Glomerular visceral epithelial cell (primary cell): ENCODE data around the gene PGAM2.

Experiments used
- DNase-seq: peaks from one replicate; pipeline ENCODE4 v3.0.0-alpha.2; 2016; ENCODE audit errors: extremely low spot score

Gene PGAM2

DNA sequence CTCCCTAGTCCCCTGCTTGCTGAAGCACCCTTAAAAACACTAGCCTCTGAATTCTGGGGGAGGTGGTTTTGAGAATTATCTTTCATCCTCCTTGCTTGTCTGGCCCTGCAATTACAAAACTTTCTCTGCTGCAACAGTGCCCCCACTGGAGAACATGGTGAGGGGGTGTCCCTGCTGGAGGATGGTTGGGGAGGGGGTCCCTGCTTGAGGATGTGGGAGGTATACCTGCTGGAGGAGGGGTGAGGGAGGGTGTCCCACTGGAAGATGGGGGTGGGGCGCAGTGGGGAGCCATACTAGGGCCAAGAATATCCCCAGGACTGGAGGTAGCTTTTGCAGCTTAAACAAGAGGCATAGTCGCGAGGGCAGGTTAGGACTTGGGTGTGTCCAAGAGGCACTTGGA lies 20.2 kb upstream of the PGAM2 start:
- no peak for DNase-seq

GRCh38 chr7:44084701-44085100 lies 19.3 kb upstream of the PGAM2 start:
- DNase-seq = no peak

DNA sequence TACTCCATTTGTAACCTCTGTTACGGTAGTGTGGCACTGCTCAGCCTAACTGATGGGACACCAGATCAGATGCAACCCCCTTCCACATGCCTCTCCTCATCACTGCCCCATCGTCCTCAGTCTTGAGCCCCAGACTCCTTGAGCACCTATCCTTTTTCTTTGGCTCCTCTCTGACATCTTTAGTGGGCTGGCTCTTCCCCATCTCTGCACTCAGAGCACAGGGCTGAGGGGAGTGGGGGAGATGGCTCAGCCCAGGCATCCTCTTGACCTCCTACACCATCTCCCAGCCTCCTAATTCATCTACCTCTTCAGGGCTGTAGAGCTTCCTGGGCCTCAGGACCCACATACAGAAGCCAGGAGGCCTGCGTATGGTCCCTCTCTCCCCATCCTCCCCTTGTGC lies 18.4 kb upstream of the PGAM2 start:
- no peak for DNase-seq

DNA sequence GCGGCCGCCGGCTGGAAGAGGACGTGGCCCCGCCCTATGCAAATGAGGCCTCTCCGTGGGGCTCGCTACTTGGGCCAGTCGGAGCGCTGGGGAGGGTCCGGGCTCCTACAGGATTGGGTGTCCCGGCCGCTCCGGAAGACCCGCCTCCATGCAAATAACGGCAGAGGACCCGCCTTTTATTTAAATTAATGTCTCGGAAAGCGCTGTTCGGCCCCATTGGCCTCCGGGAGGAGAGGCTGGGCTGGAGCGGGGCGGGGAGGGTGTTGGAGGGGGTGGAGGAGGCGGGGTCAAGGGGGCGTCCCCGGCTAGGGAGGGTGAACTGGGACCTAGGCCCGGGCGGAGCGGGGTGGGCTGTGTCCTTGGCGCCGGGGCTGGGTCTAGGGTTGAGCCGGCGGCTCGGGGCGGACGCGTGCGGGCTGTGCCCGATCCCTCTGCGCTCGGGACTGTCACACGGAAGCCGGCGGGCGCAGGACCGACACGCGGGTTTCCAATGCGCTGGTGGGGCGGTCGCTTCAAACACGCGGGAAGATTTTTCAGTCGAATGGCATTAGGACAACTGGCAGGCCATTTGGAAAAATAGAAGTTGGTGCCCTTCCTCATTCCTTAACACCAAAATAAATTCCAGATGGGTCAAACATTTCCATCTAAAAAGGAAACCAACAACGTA lies 17.3 kb upstream of the PGAM2 start:
- DNase-seq = peak; percentile 99

DNA sequence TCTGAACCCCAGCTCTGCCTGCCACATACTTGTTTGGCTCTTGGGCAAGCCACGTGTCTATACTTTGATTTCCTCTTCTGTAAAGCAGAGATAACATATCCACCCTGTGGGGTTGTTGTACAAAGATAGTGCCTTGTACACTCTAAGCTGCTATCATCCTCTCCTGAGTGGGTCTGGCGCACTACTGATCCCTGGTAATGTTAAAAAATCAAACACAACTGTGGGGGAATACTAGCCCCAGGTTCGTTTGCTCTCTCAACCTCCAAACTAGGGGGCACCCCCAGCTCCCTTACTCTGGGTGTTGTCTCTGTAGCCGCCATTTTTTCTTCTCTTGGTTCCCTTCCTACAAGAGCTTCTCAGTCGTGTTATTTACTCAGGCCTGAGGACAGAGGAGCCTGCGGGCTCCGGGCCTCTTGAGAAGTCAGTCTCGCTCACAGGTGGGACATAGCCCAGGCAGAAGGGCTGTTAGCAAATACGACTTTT lies 15.9 kb upstream of the PGAM2 start:
- DNase-seq = no peak

DNA sequence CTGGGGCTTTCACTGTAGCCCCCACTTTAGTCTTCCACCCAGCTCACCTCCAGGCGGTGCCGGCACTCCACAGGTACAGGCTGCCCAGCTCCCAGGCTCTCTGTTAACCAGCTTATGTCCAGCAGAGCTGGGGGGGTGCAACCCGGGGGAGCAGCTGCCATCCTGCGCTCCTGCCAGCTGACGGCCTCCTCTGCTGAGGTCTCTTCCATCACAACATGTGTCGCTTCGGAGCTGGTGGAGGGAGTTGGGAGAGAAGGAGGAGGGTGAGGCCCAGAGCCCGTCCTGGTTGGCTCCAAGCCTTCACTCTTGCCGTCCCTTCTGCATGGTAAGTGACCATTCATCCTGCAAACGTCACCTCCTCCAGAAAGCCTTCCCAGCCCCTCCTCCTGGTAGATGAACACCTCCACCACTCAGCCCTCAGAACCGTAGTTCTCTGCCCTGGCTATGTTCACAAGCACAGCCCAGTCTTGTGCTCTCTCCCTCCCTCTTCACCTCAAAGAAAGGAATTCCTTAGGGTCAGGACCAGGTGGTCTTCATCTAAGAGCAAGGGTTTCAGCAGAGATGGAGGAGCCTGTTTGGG lies 15.4 kb upstream of the PGAM2 start:
- no peak for DNase-seq

DNA sequence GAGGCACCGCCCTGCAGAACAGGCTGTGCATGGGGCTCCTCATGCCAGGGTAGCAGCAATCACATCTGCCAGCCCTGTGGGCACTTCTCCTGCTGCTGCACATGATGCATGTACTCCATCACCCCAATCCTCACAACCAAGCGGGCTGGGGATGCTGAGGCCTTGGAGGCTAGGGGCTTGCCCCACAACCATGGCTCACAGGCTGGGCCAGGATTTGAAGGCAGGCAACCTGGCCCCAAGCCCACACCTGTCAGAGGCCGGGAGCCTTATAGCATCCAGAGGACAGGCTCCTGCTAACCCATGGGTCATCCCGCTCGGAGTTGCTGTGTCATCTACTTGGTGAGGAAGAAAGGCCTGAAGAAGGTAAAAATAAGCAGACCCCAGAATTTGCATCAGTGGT lies 14.8 kb upstream of the PGAM2 start:
- DNase-seq = no peak

- DNase-seq = no peak
Observed at GRCh38 chr7:44079331-44080021, 14.1 kb upstream of the PGAM2 start.

GRCh38 chr7:44078521-44078920 lies 13.2 kb upstream of the PGAM2 start:
- peak; percentile 37 for DNase-seq

DNA sequence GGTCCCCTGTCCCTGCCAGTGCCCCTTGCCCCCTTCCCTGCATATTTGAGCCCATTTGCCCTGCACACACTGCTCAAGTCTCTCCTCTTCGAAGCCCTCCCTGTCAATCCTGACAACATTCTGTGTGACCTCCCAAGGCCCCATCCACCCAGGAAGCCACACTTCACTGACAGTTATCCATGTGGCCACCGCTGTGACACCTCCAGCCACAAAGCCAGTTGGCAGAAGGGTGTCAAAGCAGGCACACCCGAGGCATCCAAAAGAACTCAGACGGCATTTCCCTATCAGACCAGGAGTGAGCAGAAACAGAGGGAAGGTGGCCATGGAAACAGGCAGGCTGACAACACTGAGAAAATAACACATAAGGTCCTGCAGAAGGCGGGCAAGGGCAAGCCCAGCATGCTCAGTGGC lies 12.3 kb upstream of the PGAM2 start:
- DNase-seq = no peak

DNA sequence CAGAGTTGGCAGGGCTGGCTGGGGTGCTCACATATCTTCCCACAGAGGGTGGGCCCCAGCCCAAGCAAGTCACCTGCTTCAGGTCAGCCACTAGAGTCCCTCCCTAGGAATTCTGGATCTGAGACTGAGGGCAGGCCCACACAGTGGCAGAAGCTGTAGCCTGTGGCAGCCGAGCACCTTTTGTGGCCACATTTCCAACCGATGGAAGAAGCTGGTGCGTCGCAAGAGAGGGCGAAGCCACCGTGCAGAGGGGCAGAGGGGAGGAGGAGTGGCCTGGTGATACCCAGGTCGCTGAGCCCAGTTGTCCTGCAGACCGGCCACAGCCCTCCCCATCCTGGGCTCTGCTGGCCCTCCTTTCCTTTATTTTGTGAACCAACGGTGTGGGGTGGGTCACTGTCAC lies 11.7 kb upstream of the PGAM2 start:
- no peak for DNase-seq

DNA sequence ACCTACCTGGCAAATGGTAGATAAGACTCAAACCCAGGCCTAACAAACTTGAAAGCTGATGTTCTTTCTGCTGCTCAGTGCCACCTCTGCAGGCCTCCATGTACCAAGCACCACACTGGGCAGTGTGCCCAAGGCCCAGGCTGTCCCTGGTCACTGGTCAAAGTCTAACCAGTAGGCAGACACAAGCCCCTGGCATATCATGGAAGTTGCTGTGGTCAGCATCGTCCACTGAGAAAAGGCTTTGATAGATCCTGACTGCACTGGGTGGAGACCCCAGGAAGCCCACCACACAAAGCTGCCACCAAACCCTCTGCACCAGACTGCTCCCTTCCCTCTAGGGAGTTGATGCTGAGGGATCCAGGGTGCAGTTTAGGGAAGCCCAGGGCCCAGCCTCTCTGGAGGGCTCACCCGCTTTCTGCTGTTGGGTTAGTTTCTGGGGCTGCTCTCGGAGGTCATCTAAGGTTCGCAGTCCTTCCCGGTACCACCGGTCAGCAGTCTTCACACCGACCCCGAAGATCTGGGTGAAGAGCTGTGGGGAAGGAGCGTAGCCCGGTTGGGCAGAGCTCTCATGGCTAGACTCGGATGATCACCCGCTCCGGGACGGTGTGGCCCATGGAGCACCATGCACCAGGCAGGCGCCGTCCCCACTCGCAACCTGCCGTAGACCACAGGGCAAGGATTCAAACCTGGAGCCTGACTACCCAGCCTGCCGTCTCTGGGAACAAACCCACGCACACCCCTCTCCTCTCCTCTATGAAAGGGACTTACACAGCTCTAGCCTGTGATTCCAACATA lies 10.9 kb upstream of the PGAM2 start:
- DNase-seq = no peak

- DNase-seq = no peak
Observed at GRCh38 chr7:44075296-44076075, 10.1 kb upstream of the PGAM2 start.

DNA sequence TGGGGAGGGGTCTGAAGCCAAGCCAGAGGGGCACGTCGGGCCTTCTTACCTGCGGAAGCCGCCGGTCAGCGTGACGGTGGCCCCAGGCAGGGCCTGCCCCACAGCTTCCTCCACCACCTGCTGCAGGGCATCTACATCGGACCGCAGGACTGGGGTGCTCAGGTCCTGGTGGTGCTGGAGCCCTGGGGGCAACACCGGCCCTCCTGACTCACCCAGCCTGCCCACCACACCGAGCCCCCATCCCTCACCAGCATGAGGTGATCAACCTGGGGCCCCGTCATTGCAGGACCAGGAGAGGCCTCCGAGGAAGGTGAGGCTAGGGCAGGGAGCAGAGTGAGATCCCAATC lies 9.0 kb upstream of the PGAM2 start:
- no peak for DNase-seq

DNA sequence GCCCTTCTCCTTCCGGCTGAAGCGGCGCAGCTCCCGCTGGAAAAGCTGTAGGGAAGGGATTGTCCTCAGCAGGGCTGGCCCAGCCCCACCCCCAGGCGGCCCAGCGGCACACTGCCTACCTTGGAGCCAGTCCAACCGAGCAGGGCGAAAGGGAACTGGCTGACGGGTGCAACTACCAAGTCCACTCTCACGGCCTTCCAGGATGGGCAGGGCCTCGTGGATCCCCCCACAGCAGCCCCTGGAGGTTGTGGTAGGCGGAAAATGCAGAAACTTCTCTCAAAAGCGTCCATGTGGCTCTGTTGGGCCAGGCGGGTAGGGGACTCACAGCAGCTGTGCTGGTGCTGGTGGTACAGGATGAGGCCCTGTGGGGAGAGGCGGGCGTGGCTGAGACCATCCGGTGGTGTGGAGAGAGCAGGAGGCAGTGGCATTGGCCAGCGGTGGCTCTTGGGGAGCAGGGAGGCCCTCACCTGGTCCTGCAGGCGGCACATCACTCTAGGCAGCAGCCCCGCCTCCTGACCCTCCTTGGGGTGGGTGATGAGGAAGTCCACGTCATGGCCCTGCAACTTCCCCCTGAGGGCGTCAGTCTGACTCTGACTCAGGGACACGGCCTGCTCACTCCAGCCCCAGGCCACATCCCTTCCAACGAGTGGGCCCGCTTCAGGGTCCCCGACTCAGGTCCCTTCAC lies 8.4 kb upstream of the PGAM2 start:
- no peak for DNase-seq

DNA sequence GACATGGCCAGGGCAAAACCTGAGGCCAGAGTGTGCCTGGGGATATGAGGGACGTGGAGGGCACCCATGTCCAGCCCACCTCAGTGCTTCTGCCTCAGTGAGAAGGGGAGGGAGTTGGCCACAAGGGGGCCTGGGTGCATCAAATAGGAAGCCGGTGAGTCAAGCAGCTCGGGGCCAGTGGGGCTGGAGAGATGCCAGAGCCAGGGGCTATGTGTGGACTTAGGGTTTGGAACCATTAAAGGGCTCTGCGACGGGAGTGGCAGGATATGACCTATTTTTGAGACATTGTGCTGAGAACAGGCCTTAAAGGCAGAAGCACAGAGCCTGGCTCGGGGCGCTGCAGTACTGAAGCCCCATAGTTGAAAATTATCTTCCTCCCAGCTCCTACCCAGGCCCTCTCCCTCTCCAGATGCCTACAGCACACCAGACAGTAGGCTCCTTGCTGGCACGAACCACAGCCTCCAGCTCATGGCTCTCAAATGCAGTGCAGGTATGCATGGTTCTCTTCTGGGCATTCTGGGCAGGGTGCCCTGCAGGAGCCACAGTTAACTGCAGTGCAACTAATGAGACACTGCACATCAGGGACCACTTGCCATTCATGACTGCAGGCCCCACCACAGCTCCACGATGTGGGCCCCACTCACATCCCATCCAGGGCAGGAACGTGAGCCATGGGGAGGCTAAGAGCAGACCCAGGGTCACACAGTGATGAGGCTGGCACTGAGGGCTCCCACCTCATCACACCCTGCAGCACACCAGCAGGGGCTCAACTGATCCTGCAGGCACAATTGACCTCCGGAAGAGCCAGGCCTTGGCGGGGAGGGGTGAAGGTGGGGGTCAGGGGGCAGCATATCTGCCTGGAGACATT lies 7.2 kb upstream of the PGAM2 start:
- peak; percentile 88 for DNase-seq

- no peak for DNase-seq
Observed at GRCh38 chr7:44071726-44072363, 6.5 kb upstream of the PGAM2 start.

DNA sequence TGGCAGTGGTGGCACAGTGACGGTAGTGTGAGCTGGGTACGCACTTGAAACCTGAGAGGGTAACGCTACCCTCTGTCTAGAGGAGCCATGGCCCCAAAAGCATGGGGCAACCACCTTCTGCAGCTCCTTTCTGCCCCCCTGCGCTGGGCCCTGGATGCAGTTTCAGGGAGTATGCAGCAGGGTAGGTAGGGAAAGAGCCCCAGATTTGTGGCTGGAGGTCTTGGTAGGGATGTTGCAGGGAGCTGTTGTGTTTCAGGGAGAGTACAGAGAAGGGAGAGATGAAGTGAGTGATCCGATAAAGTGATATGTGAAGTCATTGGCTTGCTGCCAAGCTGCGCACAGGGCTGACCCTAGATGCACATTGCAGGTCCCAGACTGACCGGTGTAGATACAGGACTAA lies 2.7 kb upstream of the PGAM2 start:
- no peak for DNase-seq

DNA sequence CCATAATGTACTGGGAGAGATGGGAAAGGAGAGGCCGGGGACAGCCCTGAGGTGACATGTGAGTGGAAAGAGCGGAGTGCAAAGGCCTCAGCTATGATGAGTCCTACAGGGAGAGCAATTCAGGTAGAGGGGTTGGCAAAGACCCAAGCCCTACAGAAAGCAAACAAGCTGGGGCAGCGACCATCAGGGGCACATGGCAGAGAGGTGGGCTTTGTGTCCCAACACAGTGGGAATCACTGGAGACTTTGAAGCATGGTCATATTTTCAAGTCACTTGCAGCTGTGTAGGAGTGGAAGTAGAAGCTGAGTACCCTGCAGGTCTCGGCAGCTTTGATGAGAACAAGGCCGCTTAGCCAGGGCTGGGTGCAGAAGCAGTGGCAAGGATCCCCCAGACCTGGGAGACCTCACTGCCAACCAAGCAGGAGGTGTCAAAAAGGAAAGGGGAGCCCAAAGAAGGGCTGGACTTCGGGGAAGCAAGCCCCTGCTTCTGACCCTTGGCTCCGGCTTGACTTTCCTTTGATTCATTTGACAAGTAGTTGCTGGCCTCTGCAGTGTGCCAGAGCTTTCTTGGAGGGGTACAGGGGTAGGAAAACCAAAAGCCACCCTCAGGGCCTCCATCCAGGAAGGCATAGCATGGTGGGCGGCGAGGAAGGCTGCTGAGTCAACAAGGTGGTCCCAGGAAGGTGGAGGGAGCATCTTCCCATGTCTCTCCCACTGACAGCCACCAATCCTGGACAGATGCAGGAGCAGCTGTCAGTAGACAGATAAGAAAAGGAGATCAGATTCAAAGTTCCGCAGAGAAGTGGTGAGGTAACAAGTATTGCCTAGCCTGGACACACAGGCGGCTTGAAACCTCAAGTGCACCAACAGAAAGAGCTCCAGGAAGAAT lies 1.9 kb upstream of the PGAM2 start:
- no peak for DNase-seq
